GM10847 (cell line): ENCODE measurements around the gene ABCB9.

Experiments
- POLR2A ChIP-seq: IDR thresholded peaks from 2 replicates; pipeline ENCODE4 v1.6.1; 2011; ENCODE audit not compliant: insufficient read length; ENCODE audit errors: extremely low read depth

The ABCB9 gene

DNA sequence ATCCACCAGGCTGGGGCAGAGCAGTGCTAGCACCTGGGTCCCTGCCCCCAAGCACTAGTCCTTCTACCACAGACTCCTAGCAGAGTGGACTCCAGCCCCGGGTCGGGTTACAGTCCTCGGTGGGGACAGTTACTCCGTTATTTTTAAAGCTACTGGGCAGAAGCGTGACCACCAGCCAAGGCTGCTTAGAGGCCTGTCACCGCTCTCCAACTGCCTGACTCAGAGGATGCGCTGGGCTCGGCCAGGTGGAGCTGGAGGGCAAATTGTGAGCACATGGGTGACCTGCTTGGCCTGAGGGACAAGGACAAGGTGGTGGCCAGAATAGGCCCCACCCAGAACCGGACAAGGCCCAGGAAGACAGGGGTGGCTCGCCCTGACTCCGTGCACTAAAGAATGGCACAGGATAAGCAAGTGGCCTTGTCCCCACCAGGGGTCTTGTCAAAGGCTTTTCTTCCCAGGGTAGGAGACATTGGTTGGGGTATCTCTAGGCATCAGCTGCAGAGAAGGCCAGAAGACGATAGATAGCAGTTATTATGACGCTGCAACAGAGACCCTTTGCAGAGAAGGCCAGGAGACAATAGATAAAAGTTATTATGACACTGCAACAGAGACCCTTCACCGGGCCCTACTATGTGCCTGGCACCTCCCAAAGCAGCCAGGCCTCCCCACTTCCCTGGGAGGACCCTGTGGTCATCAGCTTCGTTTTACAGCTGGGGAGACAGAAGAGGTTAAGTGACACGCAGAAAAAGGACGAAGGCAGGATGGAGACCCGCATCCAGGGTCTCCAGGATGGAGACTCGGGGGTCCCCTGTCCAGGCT, 1.6 kb downstream of the ABCB9 start:
- TF ChIP-seq POLR2A, result no peak

DNA sequence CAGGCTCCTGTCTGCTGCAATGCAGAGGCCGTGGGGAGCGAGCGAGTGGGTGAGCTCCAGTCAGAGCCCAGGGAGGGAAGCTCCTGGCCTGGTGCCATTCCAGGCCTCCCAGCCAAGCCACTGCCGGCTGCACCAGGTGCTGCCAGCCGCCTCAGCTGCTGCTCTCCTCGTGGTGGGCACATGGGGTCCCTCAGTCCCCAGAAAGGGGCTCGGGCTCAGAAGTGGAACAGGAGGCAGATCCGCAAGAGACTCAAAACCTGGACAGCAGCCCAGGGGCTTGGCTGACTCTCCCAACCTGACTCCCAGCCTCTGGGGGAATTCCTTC, 2.4 kb downstream of the ABCB9 start:
- no peak for TF ChIP-seq POLR2A

DNA sequence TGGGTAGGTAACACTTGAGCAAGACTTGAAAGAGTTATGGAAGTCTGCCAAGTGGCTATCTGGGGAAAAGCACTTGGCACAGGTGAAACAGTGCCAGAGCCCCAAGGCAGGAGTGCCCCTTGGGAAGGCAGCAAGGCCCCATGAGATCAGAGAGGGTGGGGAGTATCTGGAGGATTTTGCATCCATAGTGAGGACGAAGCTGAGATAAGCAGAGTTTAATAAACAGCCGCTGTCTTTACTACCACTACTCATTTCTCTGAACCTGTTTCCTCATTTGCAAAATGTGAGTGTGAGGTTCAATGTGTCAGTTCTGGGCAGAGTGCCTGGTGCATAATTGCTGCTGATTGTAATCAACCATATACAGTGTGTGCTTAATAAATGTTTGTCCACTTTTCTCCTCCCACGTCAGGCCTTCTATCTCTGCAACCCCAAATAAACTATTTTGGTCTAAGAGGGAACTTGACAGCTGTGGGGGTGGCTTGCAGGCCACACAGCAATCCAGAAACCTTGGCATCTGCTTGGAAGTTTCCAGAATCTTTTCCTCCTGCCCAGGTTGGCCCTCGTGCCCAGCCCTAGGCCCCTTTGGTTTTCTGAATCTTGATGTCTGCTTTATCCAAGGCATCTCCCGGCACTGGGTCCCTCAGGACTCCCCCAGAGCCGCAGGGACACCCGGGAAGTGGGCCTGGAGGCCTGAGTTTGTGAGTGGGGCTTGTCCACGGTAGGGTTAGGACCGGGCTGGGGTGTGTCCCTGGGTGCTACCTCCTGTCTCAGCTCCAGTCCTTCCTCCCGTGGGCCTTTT, 4.5 kb downstream of the ABCB9 start:
- no peak for TF ChIP-seq POLR2A

DNA sequence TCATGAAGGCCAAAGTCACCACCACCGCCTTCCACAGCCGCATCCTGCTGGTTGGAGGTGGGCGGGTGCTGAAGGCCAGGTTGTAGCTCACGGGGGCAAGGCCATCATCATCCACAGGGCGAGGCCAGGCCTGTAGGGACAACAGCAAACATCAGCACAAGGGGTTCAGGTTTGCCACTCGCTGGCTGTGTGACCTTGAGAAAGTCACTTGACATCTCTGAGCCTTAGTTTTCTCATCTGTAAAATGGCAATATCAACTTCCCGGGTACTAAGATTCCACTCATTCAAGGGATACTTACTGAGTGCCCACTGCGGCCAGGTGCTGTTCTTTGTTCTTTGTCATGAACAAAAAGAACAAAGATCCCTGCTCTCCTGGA, 6.1 kb downstream of the ABCB9 start:
- TF ChIP-seq POLR2A, result no peak

DNA sequence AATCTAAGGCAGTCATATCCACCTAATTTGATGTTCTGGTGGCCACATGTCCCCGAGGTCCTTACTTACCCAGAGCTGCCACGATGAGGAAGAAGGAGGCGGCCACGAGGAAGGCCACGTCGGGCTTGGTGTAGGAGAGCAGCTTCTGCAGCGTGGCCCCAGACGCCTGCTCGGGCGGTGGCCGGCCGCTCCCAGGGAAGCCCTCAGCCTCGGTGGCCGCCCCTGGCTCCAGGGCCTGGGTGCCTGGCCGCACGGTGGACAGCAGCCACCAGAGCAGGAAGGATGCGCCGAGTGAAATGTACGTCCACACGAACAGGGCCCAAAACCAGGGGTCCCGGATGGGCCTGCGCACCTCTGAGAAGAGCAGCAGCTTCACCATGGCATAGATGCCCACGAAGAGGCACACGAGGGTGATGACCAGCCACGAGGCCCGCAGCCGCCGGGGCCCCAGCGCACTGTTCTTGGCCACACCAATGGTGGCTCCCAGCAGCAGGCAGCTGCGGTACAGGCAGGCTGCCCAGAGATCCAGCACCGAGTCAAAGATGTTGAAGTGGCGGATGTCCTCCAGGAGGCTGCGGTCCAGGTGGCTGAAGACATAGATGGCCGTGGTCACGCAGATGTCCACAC, 6.6 kb downstream of the ABCB9 start:
- TF ChIP-seq POLR2A, result no peak

DNA sequence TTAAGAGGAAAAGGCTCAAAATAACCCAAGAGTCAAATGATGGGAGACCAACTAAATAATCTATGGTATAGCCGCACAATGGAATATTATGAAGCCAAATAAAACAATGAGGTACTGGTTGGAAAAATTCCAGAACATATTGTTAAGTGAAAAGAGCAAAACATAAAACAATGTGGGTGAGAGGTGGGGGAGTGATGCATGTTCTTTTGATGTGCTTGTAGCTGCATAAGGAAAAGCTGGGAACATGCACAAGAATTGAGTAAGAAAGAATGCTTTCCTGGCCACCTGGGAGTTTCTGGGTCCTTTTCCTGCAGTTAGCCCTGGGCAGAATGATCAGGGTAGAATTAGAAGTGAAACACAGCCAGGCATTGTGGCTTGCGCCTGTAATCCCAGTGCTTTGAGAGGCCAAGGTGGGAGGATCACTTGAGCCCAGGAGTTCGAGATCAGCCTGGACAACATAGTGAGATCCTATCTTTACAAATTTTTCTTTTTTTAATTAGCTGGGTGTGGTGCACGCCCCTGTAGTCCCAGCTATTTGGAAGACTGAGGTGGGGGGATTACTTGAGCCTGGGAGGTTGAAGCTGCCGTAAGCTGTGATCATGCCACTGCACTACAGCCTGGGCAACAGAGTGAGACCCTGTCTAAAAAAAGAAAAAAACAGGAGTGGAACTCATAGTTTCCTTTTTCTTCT, 7.9 kb downstream of the ABCB9 start:
- no peak for TF ChIP-seq POLR2A

DNA sequence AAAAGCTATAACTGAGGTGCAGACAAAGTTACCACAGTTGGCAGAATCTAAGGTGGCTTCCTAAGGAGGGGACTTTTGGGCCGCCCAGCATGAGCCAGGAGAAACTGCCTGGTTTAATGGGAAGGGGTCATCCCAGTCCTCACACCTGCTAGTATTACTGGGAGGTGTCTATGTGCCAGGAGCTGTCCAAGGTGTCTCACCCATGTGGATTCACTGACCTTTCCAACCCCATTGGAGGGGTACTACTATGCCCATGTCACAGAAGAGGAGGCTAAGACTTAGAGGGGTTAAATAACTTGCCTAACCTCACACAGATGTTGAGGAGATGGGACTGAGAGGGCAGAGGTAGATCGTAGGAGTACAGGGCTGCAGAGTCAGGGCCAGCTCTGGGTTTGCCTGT, 10.2 kb downstream of the ABCB9 start:
- TF ChIP-seq POLR2A, result no peak

DNA sequence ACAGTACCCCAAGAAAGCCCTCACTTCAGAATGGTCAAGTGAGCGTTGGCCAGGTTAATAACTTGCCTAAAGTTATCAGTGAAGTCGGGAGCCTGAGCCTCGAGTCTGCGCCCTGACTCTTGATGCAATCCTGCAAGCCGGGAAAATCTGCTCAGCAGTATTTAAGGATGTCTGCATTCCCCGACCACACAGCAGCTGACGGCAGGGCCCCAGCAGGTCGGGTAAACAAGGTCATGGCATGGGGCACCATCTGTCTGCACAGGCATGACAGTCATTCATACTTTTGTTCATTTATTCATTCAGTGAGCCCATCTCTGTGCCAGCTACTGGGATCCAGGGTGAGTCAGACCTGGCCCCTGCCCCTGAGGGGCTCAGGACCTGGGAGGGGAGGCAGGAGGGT, 11.1 kb downstream of the ABCB9 start:
- no peak for TF ChIP-seq POLR2A

DNA sequence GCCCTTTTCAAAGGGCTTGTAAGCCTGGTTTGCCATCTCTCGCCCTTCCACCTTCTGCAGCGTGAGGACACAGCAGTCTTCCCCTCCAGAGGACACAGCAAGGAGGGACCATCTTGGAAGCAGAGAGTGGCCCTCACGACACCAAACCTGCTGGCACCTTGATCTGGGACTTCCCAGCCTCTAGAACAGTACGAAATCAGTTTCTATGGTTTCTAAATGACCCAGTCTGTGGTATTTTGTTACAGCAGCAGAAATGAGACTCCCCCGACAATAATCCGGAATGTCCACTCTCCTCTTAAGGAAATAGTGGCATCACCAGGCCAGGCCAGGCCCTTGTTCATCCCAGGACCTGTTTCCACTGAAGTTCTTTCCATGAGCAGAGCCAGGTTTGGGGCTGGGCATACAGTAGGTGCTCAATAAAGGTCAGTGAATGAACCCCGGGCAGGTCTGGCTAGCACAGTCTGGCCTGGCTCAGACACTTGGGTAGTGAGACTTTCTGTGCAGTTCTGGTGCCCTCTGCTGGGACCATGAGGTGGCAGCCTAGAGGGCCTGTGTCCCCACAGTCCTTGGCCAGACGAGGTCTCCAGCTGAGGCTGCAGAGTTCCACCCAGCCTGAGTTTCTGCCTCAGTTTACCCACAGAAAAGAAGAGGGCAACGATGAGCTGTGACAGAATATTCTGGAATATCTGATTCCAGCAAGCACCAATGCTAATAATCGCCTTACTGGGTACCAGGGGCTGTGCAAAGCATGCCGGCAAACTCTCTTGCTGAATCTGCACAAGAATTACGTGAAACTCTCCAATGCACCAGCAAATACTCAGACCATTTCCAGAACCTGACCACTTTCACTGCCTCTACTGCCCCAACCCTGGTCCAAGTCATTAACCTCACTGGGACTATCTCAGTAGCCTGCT, 14.0 kb downstream of the ABCB9 start:
- TF ChIP-seq POLR2A, result no peak

DNA sequence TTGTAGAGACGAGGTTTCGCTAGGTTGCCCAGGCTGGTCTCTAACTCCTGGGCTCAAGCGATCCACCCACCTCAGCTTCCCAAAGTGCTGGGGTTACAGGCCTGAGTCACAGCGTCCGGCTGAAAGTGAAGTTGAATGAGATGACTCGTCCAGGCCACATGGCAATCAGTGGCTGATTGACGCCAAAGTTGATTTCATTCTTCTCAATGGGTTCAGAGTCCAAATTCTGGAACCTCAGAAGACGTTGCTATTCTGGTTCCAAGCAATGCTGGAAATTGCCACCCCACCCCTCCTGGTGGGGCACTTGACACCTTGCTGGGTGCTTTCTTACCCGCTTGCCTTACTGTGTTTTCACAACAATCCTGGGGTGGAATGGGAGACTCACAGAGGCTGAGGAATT, 14.9 kb downstream of the ABCB9 start:
- no peak for TF ChIP-seq POLR2A

DNA sequence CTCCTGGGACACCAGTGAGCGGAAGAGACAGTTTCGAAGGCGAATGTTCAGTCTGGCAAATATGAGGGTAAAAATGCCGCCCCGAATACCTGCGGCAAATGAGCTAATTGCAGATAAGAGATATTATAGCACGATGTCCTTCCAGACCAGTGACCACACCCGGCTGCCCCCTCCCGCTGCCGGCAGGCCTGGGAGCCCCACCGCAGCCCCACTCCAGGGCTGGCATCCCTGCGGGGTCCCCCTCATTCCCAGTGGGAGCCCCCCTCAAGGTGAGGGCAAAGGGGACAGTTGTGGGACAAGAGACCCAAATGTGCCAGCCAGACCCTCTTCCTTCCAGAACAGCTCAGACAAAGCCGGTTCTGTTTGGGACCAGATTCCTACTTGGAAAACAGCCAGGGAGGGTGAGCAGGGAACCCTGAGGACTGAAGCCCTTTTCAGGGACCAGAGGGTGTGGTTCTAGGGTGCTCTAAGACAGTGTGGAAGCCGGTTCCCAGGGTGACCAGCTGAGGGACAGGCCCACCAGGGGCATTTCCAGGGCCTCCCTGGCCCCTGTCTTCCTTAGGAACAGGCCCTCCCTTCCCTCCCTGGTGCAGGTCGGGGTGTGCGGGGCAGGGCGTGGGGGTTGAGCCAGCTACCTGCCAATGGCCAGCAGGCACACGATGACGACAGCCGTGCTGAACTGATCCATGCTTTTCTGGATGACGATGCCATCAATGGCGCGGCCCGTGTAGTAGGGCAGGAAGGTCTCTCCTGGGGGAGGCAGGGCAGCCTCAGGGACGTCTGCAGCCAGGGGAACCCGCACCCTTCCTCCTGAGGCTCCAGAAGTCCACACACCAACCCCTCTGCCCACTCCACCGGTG, 16.2 kb downstream of the ABCB9 start:
- TF ChIP-seq POLR2A, result no peak

DNA sequence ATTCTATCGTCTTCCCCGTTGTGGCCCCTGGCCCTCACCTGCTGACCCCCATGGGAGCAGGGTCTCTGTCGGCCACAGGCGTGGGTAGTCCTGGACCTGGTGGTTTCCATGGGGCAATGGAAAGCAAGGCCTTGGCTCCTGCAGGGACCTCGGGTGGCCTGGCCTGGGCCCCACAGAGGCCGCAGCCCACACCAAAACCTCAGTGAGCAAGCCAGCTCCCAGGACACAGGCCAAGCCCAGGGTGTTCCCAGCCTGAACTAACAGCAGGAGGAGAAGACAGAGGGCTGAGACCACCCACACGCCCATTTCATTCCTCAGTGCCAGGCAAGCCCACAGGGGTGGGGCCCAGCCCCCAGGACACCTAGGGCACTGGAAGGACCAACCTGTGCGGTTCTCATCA, 16.9 kb downstream of the ABCB9 start:
- TF ChIP-seq POLR2A, result no peak

DNA sequence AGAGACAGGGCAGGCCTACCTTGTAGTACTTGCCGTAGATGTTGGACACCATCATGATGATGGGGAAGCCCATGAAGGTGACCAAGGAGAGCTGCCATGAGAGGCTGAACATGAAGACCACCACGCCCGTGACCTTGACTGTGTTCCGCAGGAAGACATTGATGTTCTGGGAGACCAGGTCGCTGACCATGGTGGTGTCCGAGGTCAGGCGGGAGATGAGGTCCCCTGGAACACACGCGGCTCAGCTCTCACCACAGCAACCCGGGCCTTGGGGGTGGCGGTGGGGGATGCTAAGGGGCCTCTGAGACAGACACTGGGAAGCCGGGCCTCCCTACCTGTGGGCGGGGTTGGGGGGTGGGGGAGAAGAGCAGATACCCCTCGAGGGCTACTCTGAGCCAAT, 17.7 kb downstream of the ABCB9 start:
- TF ChIP-seq POLR2A, result no peak

DNA sequence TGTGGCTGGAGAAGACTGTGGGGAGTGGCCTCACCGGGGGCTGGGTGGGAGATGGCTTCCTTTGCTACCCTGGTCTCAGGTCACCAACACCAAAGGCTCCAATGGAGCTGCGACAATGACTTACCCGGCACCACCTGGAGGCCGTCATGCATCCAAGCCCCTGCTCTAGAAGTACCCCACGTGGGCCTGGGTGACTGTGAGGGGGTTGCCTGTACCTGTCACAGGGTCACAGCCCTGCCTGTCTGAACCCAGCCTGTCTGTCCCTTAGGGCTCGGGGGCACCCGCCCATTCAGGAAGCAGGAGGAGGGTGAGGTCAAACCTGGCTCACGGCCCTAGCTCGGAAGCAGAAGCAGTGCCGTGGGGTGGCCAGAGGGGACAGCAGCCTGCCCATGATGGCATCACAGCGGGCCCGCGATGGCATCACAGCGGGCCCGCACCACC, 18.9 kb downstream of the ABCB9 start:
- no peak for TF ChIP-seq POLR2A
